ENCODE results near the gene NR2E3.

Gene NR2E3

DNA sequence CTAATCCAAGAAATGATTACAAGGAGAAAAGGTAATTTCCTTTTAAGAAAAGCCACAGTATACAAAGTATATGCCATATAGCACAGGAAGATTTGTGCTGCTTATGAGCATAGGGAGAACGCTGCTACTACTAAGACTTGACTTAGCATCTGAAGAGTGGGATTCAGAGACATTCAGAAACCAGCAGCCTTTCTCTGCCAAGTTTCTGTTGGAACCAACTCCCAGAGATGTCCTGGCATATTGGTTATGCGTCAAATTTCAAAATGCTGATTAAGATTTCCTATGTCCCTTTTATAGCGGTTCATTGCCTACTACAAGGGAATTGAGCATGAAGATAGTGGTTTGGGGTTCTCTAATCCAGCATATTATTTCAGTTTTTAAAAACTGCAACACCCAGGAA, 4.9 kb downstream of the NR2E3 start:
- H2AFZ ChIP-seq (ENCODE audit: low read depth, low read length), result no peak overlapping the region
- H3K27ac ChIP-seq (ENCODE audit: low read length), result no peak overlapping the region
- H3K4me3 ChIP-seq (ENCODE audit: low read length), result no peak overlapping the region
- H3K4me2 ChIP-seq (ENCODE audit: low read length), result no peak overlapping the region
- H3K36me3 ChIP-seq (replicated peaks; ENCODE audit: low read depth, low read length), result peaks cover 7% of the 10 kb centered on the region
- H3K9ac ChIP-seq (ENCODE audit: low read length), result no peak overlapping the region
- no peaks in the 10 kb centered on the region for H4K20me1 ChIP-seq (ENCODE audit: insufficient read depth, low read length)
- H3K9me3 ChIP-seq (ENCODE audit: insufficient read depth, low read length), result peaks cover 4% of the 10 kb centered on the region; the same call in 1 of the 2 replicates
- no peaks in the 10 kb centered on the region for H3K79me2 ChIP-seq (ENCODE audit: low read length)
- no peaks in the 10 kb centered on the region for H3K4me1 ChIP-seq (ENCODE audit: low read length)
- TF ChIP-seq, protein P1, sequence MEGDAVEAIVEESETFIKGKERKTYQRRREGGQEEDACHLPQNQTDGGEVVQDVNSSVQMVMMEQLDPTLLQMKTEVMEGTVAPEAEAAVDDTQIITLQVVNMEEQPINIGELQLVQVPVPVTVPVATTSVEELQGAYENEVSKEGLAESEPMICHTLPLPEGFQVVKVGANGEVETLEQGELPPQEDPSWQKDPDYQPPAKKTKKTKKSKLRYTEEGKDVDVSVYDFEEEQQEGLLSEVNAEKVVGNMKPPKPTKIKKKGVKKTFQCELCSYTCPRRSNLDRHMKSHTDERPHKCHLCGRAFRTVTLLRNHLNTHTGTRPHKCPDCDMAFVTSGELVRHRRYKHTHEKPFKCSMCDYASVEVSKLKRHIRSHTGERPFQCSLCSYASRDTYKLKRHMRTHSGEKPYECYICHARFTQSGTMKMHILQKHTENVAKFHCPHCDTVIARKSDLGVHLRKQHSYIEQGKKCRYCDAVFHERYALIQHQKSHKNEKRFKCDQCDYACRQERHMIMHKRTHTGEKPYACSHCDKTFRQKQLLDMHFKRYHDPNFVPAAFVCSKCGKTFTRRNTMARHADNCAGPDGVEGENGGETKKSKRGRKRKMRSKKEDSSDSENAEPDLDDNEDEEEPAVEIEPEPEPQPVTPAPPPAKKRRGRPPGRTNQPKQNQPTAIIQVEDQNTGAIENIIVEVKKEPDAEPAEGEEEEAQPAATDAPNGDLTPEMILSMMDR (IDR thresholded peaks at IDR 0.05; ENCODE audit: low read depth, low read length), result no peak
- TF ChIP-seq EZH2phosphoT487 (IDR thresholded peaks at IDR 0.05; ENCODE audit: low read depth), result no peak
- no peaks in the 10 kb centered on the region for H3K27me3 ChIP-seq (ENCODE audit: low read depth, low read length)

DNA sequence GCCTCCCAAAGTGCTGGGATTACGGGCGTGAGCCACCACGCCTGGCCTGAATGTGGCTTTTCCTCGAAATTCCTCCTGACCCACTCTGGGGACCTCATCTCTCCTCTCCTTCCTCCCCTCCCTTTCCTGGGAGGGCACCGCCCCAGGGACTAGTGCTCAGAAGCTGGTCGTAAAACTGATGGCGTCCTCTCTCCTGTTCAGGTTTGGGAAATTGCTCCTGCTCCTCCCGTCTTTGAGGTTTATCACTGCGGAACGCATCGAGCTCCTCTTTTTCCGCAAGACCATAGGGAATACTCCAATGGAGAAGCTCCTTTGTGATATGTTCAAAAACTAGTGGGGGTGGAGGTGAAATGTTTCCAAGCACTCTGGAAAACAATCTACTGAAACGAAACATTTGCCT, 7.0 kb downstream of the NR2E3 start:
- Histone ChIP-seq H3K9me3 (ENCODE audit: insufficient read depth, low read length) (peaks cover 19% of the 10 kb centered on the region), H2AFZ (ENCODE audit: low read depth, low read length) (no peak overlapping the region), H3K4me1 (ENCODE audit: low read length) (no peaks in the 10 kb centered on the region), H4K20me1 (ENCODE audit: insufficient read depth, low read length) (no peaks in the 10 kb centered on the region), H3K27ac (ENCODE audit: low read length) (no peak overlapping the region), H3K9ac (ENCODE audit: low read length) (no peak overlapping the region), H3K4me2 (ENCODE audit: low read length) (no peak overlapping the region), H3K27me3 (ENCODE audit: low read depth, low read length) (no peaks in the 10 kb centered on the region), H3K36me3 (replicated peaks; ENCODE audit: low read depth, low read length) (peaks cover 24% of the 10 kb centered on the region), H3K4me3 (ENCODE audit: low read length) (no peak overlapping the region), H3K79me2 (ENCODE audit: low read length) (no peaks in the 10 kb centered on the region)
- TF ChIP-seq, protein P1 (IDR thresholded peaks at IDR 0.05; ENCODE audit: low read depth, low read length), result no peak
- no peak for TF ChIP-seq EZH2phosphoT487 (IDR thresholded peaks at IDR 0.05; ENCODE audit: low read depth)

DNA sequence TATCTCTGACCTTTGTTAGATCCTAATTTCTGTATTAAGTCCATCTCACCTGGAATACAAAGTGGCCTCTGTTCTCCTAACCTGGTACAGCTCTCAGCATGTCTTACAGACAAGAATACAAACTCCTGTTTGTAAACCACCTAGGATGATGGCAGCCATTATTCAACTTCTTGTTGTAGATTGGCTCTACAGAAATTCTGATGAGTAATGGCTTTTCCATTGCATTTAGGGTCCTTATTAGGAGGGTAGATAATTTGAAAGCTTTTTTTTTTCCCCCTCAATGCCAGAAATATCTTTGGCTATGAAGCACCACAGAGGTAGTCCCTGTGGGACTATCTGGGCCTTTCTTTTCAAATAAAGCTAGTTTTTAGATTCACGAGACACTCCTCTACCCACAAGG, 9.8 kb downstream of the NR2E3 start:
- H3K4me2 ChIP-seq (ENCODE audit: low read length), result no peak overlapping the region
- H2AFZ ChIP-seq (ENCODE audit: low read depth, low read length), result no peak overlapping the region
- TF ChIP-seq, protein P1 (IDR thresholded peaks at IDR 0.05; ENCODE audit: low read depth, low read length), result no peak
- no peak for TF ChIP-seq EZH2phosphoT487 (IDR thresholded peaks at IDR 0.05; ENCODE audit: low read depth)
- H3K4me3 ChIP-seq (ENCODE audit: low read length), result no peak overlapping the region
- no peak overlapping the region for H3K27ac ChIP-seq (ENCODE audit: low read length)
- H3K9me3 ChIP-seq (ENCODE audit: insufficient read depth, low read length), result peaks cover 26% of the 10 kb centered on the region
- H3K27me3 ChIP-seq (ENCODE audit: low read depth, low read length), result no peaks in the 10 kb centered on the region
- no peak overlapping the region for H3K9ac ChIP-seq (ENCODE audit: low read length)
- H3K36me3 ChIP-seq (replicated peaks; ENCODE audit: low read depth, low read length), result peaks cover 50% of the 10 kb centered on the region
- no peaks in the 10 kb centered on the region for H3K79me2 ChIP-seq (ENCODE audit: low read length)
- H3K4me1 ChIP-seq (ENCODE audit: low read length), result no peaks in the 10 kb centered on the region
- no peaks in the 10 kb centered on the region for H4K20me1 ChIP-seq (ENCODE audit: insufficient read depth, low read length)

DNA sequence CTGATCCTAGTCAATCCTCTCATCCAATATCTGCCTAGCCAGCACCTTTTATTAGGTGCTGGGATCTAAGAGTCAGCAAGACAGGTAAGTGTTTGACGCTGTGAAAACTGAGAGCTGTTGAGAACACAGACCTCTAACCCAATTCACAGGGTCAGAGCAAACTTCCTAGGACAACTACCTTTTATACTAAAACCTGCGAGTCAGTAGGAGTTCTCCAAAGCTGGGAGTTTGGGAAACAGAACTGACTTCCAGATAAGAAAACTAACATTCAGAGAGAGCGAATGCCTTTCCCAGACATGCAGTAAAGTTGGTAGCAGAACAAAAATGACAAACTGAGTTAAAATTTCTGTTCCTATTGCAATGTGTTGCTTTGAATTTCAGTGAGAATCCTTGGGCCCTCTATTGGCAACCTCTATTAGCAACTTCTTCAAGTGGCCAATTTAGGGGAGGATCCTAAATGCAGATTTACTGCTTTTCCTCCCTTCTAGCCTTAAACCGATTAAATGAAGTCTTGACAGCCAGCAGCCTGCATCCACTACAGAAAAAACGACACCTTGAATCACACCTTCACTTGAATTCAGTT, 11.3 kb downstream of the NR2E3 start:
- Histone ChIP-seq H4K20me1 (ENCODE audit: insufficient read depth, low read length) (no peaks in the 10 kb centered on the region), H3K4me2 (ENCODE audit: low read length) (no peak overlapping the region)

More for the DNA sequence above, 11.3 kb downstream of the NR2E3 start:
- H3K9ac ChIP-seq (ENCODE audit: low read length), result no peak overlapping the region
- H3K79me2 ChIP-seq (ENCODE audit: low read length), result no peaks in the 10 kb centered on the region
- peaks cover 26% of the 10 kb centered on the region for H3K9me3 ChIP-seq (ENCODE audit: insufficient read depth, low read length)
- H2AFZ ChIP-seq (ENCODE audit: low read depth, low read length), result no peak overlapping the region
- TF ChIP-seq EZH2phosphoT487 (IDR thresholded peaks at IDR 0.05; ENCODE audit: low read depth), result no peak
- TF ChIP-seq, protein P1 (IDR thresholded peaks at IDR 0.05; ENCODE audit: low read depth, low read length), result no peak
- H3K4me3 ChIP-seq (ENCODE audit: low read length), result no peak overlapping the region
- no peaks in the 10 kb centered on the region for H3K27me3 ChIP-seq (ENCODE audit: low read depth, low read length)
- peaks cover 65% of the 10 kb centered on the region for H3K36me3 ChIP-seq (replicated peaks; ENCODE audit: low read depth, low read length)
- H3K4me1 ChIP-seq (ENCODE audit: low read length), result no peaks in the 10 kb centered on the region
- no peak overlapping the region for H3K27ac ChIP-seq (ENCODE audit: low read length)
